GM20000 (cell line): Measurements from ENCODE around the gene LRRC25.

ENCODE experiments used
- DNase-seq: peaks from one replicate; pipeline ENCODE4 v3.0.0; 2012; ENCODE audit warnings: low spot score
- TF ChIP-seq, protein P1 (sequence below): IDR thresholded peaks from 2 replicates; pipeline ENCODE4 v1.5.1; 2012; ENCODE audit warnings: mild to moderate bottlenecking, control low read depth; ENCODE audit errors: extremely low read depth, missing control alignments

The LRRC25 gene

DNA sequence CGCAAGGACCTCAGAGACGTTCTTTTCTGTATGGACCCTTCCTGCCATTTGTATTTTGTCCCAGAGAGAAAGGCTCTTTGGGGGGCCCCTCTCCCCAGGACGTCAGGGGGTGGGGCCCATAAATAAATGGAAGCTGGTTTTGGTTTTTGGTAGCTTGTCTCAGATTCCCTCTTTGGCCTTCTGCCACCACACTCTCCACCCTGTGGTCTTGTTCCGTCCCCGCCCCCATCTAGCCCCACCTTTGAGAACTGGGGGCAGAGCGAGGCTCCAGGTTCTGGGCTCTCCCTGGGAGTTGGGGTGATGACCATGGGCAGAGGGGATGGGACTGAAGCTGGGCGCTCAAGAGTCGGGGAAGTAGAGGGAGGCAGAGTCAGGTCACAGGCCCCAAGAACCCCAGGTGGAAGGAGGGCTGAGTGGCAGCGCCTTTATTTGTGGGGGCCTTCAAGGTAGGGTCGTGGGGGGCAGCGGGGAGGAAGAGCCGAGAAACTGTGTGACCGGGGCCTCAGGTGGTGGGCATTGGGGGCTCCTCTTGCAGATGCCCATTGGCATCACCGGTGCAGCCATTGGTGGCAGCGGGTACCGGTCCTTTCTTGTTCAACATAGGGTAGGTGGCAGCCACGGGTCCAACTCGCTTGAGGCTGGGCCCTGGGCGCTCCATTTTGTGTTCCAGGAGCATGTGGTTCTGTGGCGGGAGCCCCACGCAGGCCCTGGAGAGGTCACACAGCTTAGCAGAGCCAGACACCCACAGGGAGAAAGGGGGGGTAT, 37.2 kb upstream of the LRRC25 start:
- DNase-seq, result no peak
- TF ChIP-seq, protein P1, sequence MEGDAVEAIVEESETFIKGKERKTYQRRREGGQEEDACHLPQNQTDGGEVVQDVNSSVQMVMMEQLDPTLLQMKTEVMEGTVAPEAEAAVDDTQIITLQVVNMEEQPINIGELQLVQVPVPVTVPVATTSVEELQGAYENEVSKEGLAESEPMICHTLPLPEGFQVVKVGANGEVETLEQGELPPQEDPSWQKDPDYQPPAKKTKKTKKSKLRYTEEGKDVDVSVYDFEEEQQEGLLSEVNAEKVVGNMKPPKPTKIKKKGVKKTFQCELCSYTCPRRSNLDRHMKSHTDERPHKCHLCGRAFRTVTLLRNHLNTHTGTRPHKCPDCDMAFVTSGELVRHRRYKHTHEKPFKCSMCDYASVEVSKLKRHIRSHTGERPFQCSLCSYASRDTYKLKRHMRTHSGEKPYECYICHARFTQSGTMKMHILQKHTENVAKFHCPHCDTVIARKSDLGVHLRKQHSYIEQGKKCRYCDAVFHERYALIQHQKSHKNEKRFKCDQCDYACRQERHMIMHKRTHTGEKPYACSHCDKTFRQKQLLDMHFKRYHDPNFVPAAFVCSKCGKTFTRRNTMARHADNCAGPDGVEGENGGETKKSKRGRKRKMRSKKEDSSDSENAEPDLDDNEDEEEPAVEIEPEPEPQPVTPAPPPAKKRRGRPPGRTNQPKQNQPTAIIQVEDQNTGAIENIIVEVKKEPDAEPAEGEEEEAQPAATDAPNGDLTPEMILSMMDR, result no peak

DNA sequence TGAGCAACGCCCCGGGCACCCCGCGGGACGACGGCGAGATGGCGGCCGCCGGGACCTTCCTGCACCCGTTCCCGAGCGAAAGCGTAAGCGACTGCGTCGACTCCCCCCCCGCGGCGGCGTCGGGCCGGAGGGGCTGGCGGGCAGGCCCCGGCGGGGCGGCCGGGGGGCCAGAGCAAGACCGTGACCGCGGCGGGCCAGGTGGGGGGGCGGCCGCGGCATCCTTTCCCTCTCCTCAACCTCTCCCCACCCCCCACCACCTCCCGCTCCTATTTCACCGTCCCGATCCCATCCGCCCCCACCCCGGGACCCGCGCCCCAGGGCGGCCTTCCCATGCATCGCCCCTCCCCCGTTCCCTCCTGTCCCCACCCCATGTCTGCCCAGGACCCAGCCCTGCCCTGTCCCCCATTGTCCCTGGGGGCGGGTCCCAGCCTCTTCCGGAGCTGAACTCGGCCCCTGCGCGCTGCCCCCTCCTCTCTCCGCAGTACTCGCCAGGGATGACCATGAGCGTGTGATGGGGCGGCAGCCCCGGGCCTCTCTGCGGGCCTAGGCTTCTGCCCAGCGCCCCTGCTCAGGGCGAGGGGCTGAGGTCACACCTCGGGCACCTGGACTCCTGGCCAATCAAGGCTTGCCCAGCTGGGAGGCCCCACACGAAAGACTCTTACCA, 36.4 kb upstream of the LRRC25 start:
- TF ChIP-seq, protein P1, result no peak
- no peak for DNase-seq

DNA sequence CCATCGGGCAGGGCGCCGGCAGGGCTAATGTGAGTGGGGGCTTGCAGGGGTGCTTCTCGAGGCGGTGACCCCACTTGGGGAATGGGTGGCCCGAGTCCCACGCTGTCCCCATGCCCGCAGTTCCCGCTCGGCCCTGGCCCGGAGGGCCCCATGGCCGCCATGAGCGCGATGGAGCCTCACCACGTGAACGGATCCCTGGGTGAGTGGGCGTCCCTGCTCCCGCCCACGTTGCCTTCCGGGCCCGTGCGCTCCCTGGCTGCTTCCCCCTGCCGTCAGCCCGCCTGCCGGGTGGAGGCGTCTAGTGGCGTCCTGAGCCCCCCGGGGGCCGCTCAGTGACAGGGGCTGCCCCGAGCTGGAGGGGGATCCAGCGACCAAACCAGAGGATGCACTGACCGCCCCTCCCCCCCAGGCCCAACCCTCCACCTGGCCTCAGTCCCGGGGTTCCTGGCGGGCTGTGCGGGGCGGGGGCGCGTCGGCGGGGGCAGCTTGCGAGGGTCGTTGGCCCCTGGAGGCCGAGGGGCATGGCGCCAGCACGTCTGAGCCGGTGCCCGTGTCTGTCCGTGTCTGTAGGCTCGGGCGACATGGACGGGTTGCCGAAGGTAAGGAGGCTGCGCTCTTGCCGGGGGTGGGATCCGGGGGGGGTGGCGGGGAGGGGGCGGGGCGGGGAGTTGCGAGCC, 35.7 kb upstream of the LRRC25 start:
- peak; percentile 80 for DNase-seq
- TF ChIP-seq, protein P1, result no peak

DNA sequence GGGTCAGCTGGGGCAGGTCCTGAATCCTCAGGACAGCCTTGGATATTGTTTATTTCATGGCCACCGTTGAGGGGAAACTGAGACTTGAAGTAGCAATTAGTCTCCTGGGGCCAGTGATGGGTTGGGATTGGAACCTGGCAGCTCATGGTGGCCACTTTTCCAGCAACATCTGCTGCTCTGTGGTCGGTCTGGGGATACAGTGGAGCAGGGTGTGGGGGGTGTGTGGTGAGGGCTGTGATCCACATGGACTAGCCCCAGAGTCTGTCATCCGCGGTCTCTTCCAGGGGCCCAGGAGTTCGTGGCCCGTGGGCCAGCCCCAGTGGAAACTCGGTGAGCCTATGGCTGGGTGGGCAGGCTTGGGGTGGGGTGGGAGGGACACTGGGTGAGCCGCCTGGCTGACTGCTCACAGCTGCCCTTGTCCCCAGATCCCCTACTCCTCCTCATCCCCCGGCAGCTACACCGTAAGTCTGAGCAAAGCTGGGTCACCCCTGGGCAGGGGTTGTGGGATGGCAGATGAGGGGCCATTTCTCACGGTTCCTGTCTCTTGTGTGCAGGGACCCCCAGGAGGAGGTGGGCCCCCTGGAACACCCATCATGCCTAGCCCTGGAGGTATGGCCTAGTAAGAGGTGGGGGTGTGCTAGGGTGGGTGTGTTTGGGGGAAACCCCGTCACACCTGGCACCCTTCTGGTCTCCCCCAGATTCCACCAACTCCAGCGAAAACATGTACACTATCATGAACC, 35.0 kb upstream of the LRRC25 start:
- DNase-seq, result no peak
- TF ChIP-seq, protein P1, result no peak

DNA sequence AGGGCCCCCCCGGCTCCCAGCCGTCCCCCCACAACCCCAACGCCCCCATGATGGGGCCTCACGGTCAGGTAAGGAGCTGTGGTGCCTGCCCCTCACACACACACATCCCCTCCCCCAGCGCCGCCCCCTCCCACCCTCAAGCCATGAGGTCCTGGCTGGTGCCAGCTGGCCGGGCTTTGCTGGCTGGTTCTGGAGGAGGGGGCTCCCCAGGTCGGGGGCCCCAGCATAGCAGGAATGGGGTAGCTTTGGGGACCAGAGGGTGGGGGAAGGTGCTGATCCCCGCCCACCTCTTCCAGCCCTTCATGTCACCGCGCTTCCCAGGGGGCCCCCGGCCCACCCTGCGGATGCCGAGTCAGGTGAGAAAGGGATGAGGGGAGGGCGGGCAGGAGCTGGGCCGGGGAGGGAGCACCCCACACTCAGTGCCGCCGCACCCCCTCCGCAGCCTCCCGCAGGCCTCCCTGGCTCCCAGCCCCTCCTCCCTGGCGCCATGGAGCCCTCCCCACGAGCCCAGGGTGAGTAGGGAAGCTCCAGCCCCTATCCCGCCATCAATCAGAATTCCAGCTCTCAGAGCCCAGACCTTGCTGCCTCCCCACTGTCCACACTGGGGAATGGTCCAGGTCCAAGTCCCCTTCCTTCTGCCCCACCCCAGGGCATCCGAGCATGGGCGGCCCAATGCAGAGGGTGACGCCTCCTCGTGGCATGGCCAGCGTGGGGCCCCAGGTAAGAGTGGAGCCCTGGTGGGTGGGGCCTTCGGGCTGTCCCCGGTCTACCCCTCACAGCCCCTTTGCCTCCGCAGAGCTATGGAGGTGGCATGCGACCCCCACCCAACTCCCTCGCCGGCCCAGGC, 34.2 kb upstream of the LRRC25 start:
- no peak for DNase-seq
- TF ChIP-seq, protein P1, result no peak

DNA sequence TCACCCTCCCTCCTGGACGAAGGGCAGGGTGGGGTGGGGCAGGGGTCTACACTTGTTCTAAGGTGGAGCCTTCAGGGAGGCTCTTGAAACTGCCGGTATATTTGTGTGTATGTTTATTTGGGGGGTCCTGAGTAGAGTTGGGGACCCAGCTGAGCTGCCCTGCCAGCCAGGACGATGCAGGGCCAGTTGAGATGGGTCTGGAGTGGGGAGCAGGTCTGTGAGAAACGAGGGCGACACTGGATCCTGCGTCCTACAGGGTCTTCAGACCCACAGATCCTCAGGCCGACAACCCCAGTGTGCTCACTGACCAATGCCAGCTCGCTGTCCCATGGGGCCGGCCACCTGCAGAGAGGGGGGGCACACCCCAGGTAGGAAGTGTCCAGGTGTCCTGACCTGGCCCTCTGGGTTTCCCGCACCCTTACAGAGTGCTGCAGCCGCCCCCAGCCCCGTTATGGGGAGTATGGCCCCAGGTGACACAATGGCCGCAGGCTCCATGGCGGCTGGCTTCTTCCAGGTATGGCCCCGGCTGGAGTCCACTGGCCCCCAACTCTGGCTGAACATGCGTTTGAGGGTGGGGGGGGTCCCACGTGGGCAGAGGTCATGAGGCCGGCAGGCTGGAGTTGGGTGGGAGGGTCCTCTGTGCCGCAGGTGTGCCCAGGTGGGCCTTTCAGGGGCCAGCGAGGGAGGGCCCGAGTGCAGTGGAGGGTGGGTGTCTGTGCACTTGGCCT, 33.2 kb upstream of the LRRC25 start:
- TF ChIP-seq, protein P1, result no peak
- no peak for DNase-seq
